GM12874 (cell line): ENCODE data around the gene IQCK.

ENCODE experiments used
- CTCF ChIP-seq: IDR thresholded peaks from 2 replicates; pipeline ENCODE4 v1.5.1; 2011; ENCODE audit warnings: low read depth, mild to moderate bottlenecking, control low read depth, low read length, moderate library complexity; ENCODE audit not compliant: insufficient read depth

Gene IQCK

DNA sequence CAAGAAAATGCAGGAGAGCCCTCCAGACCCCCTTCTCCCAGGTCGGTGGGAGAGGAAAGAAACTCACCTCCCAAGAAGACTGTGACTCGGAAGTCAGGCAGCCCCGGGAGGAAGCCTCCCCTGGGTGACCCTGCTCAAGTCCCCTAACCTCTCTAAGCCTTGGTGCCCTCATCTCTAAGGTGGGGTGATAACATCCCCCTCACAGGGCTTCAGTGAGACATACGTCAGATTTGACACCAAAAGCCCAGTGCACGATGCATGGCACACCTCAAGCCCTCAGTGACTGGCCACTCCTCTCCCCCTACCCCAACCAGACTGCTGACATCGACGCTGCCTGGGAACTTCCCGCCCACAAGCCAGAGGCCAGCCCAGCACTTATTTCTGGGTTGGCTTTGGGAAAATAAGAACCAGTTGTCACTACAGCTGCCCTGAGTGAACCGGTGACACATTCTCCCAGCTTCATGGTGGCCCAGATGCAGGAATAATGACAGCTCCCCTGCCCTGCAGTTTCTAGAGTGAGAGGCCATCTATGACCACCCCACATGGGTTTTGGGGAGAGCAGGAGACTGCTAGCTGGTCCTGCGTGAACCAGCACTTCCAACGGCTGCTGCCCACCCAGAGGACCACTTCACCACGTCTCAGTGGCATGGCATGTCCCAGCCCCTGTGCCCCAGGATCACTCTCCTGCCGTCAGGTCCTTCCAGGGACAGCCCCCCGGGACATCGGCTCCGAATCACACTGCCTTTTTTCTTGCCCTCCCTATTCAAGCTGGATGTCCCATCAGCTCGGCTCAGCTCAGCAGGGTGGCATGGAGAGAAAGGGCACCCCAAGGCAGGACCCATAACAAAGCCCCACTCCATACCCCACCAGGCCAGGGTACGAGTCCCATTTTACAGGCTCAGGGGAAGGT lies 9.5 kb upstream of the IQCK start:
- TF ChIP-seq CTCF = no peak

DNA sequence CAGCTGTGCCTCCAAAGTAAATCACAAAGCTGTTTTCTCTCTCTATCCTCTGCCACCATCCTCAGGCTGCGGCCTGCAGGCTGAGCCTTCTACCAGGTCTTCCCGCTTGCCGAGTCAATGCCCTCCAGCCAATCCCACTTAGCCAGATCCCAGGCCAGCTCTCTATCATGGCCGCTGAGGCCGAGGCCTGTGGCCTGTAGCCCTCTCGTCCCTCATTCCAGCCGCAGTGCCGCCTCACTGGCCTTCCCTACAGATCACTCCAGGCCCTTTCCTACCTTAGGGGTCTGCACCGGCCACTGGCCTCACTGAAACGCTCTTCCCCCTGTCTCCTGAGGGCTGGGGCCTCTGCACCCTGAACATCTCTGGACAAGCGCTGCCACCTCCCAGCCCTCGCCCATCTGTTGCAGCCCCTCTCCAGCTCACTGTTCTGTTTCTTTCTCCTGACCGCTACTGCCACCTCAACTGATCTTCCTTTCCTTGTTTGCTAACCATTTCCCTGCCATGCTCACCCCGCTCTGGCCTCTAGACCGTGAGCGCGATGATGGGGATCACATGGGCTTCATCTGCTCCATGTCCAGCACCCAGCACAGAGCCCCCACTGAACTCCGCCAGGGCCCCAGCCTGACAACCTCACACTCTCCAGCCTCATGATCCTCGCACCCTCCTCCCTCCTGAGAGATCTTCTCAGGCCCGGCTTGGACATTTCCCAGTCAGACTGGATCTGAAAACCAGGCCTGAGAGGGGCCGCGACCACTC lies 8.5 kb upstream of the IQCK start:
- no peak for TF ChIP-seq CTCF

DNA sequence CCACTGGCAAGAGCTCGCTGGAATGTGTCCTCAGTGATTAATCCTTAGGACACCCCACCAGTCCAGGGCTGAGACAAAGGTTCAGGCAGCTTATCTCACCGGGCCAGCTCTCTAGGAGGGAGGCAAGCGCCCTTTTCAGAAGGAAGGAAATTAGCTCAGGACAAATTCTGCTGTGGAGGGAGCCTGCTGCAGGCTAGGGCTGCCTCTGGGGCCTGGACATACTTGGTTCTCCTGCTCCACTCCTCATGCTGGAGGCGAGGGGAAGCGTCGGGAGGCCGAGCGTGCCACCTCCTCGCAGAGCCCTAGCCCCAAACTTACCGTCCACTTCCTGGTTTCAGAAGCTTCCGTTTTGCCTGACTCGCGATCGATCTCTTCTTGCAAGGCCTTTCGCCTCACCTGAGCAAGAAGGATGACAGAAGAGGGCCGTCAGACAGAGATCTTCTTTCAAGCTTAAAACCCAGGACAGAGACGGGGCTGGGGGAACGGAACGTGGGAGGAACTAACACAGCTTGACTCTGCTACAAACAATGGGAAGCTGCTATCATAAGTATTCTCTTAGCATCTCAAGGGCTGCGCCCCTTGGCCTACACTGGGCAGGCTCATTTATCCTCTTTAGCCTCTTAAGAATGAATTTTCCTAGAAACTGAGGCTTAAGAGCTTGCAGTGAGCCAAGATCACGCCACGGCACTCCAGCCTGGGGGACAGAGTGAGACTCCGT lies 7.7 kb upstream of the IQCK start:
- TF ChIP-seq CTCF = no peak

DNA sequence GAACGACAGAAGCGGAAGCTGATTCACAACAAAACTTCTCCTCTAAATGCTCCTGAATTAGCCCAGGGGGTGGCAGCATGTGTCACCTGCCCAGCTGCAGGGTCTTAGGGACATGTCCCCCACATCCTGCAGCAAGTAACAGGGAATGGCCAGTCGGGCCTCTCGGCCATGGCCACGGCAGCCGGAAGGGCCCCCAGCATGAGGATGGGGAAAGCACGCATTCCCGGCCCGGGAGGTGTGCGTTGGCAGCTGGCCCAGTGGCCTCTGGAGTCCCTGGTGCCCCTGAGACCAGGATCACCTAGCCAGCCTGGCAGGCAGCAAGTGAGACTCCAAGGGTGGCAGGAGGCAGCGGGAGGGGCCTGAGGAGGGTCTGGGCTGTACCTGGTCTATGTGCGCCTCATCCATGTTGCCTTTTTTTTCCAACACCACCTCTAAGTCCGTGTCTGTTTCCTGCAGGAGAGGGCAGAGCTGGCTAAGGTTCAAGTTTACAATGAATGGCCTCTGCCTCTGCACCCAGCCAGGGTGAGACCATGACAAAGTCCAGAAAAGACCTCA lies 7.0 kb upstream of the IQCK start:
- no peak for TF ChIP-seq CTCF

GRCh38 chr16:19711643-19712042 lies 6.4 kb upstream of the IQCK start:
- TF ChIP-seq CTCF = no peak

DNA sequence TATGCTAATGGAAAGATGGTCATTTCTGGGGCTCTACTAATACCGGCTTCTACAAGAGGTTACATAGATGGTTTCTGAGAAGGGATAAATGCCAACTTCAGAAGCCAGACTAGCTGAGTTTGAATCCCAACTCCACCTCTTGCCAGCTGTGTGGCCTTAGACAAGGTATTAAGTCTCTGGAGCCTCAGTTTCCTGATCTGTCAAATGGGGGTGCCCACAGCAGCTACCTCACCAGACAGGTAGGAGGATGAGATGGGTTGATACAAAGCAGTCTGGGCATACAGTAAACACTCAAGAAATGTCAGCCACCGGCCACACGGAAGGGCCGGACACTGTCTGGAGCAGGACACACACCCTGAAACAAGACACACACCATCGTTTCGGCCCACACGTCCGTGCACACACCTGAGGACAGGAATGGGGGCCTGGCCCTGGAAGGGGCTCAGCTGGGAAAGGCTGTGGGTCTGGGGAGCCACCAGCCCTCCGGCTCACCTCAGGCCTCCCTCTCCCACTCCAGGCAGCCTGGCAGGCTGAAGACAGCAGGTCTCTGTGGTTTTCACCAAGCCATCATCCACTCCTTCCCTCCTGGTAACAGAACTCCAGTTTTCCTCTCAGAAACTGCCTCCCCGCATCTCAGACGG lies 5.5 kb upstream of the IQCK start:
- no peak for TF ChIP-seq CTCF
